GDM1 (cell line): ENCODE measurements around the gene AKAP8.
A peak's percentile ranks its signal among the peaks of the same experiment; 100 is the strongest.

ENCODE experiments used
- DNase-seq: peaks from one replicate; lab custom pipeline; 2025; lab: John Stamatoyannopoulos, UW

Gene AKAP8

GRCh38 chr19:15331419-15332310 is 47.9 kb downstream of the AKAP8 start:
- DNase-seq = peak; percentile 23

- DNase-seq = no peak
Measured at GRCh38 chr19:15330801-15331418, 48.7 kb downstream of the AKAP8 start.

GRCh38 chr19:15328312-15328711 is 51.3 kb downstream of the AKAP8 start:
- DNase-seq = no peak

- DNase-seq = no peak
Measured at GRCh38 chr19:15324791-15325519, 54.6 kb downstream of the AKAP8 start.

- DNase-seq = no peak
Measured at GRCh38 chr19:15323496-15324235, 55.9 kb downstream of the AKAP8 start.

GRCh38 chr19:15321739-15322138 is 57.8 kb downstream of the AKAP8 start:
- no peak for DNase-seq

GRCh38 chr19:15320116-15320515 is 59.5 kb downstream of the AKAP8 start:
- no peak for DNase-seq

GRCh38 chr19:15318241-15318691 is 61.3 kb downstream of the AKAP8 start:
- DNase-seq = no peak

GRCh38 chr19:15317392-15318071 is 62.1 kb downstream of the AKAP8 start:
- DNase-seq = no peak

GRCh38 chr19:15316498-15316897 is 63.1 kb downstream of the AKAP8 start:
- no peak for DNase-seq

GRCh38 chr19:15315101-15315500 is 64.5 kb downstream of the AKAP8 start:
- DNase-seq = no peak

- no peak for DNase-seq
Measured at GRCh38 chr19:15313649-15314279, 65.8 kb downstream of the AKAP8 start.

GRCh38 chr19:15307169-15307568 is 72.4 kb downstream of the AKAP8 start:
- DNase-seq = no peak

- no peak for DNase-seq
Measured at GRCh38 chr19:15305582-15306334, 73.8 kb downstream of the AKAP8 start.

- no peak for DNase-seq
Measured at GRCh38 chr19:15304140-15304705, 75.4 kb downstream of the AKAP8 start.
